K562 (cell line): ENCODE results near the gene UFSP2. TPM values are rescaled to one million over a fixed set of nuclear protein-coding genes. Genes with fewer than 3 reads are reported as not detected.

ENCODE experiments used
- ATAC-seq: fragments of 200-7000 bp; cut with Tn5 transposase; 3 replicates; pipeline ENCODE4 v1.9.1; 2020; ENCODE audit warnings: moderate library complexity
- BruUV-seq: library from RNA; stranded (reverse); fragments of 400-500 nt; replicated peaks from 2 replicates; lab custom pipeline; 2021; lab: Mats Ljungman, UMichigan
- CTCF ChIA-PET: fragments of 300-600 bp; formaldehyde crosslinking; extraction: SDS; loops from one replicate; lab custom pipeline; 2021; ENCODE audit warnings: low intra/inter-chr PET ratio; lab: Yijun Ruan, JAX
- POLR2A ChIA-PET: fragments of 300-600, 350-650 bp; sonication (Branson Sonifier 250); formaldehyde crosslinking; extraction: SDS; loops from one replicate; lab custom pipeline; 2021; ENCODE audit warnings: antibody characterized with exemption, inconsistent platforms; lab: Yijun Ruan, JAX
- DNase-seq, 4 experiments: peaks; one replicate each; pipeline versions ENCODE4 v3.0.0 to v3.0.0-alpha.2; 2011 to 2018; ENCODE audit warnings: low spot score in 3 of 4, mixed read lengths in 3 of 4; ENCODE audit errors: extremely low read depth in 1 of 4
- FAIRE-seq: peaks from 2 replicates; lab custom pipeline; 2011; peaks lifted over from hg19 to GRCh38; lab: Jason Lieb, UNC
- H2AFZ ChIP-seq: 2 replicates; pipeline ENCODE4 v1.6.0; 2011; ENCODE audit warnings: low read depth, low read length, control low read depth, inconsistent platforms
- H3K27ac ChIP-seq: fragments of 200-600 bp; 3 replicates; pipeline ENCODE4 v1.8.0; 2011; ENCODE audit warnings: low read depth, mild to moderate bottlenecking, control low read depth, inconsistent platforms, low read length, moderate library complexity, mixed read lengths; ENCODE audit errors: extremely low read depth
- H3K27me3 ChIP-seq, 2 experiments: fragments of 300-600 bp in 1 of 2; 2 replicates in 1 of 2; 3 replicates in 1 of 2; pipeline versions ENCODE4 v1.6.0 to v1.8.0; 2011; ENCODE audit warnings: inconsistent platforms in 2 of 2, low read length in 2 of 2, mild to moderate bottlenecking in 1 of 2, mixed read lengths in 1 of 2, moderate library complexity in 1 of 2; ENCODE audit not compliant: control insufficient read depth in 2 of 2, insufficient read depth in 2 of 2
- H3K36me3 ChIP-seq: fragments of 300-600 bp; 3 replicates; pipeline ENCODE4 v1.8.0; 2011; ENCODE audit warnings: mild to moderate bottlenecking, low read length, inconsistent platforms; ENCODE audit not compliant: control insufficient read depth, insufficient read depth
- H3K4me1 ChIP-seq, 2 experiments: fragments of 200-600 bp in 1 of 2; replicated peaks in 1 of 2; 2 replicates in 1 of 2; 3 replicates in 1 of 2; pipeline versions ENCODE4 v1.5.1 to v1.8.0; 2011; ENCODE audit warnings: inconsistent platforms in 2 of 2, low read length in 2 of 2, mild to moderate bottlenecking in 1 of 2, mixed read lengths in 1 of 2, moderate library complexity in 1 of 2; ENCODE audit not compliant: control insufficient read depth in 2 of 2, insufficient read depth in 2 of 2
- H3K4me2 ChIP-seq: 2 replicates; pipeline ENCODE4 v1.6.1; 2011; ENCODE audit warnings: low read length, control low read depth, inconsistent platforms, mixed read lengths; ENCODE audit not compliant: insufficient read depth
- H3K4me3 ChIP-seq: fragments of 200-600 bp; sonication (generic), shearing (Covaris generic); 2 replicates; pipeline ENCODE4 v1.5.1; 2016; ENCODE audit warnings: control low read depth, inconsistent platforms
- H3K79me2 ChIP-seq: fragments of 200-600 bp; 3 replicates; pipeline ENCODE4 v1.8.0; 2011; ENCODE audit warnings: low read length, inconsistent platforms; ENCODE audit not compliant: control insufficient read depth, insufficient read depth
- H3K9ac ChIP-seq, 2 experiments: 2 replicates each; pipeline versions ENCODE4 v1.6.0 to v1.6.1; 2011; ENCODE audit warnings: low read depth in 2 of 2, low read length in 2 of 2, control low read depth in 1 of 2, inconsistent platforms in 1 of 2, mild to moderate bottlenecking in 1 of 2, mixed read lengths in 1 of 2; ENCODE audit not compliant: insufficient read depth in 1 of 2
- H3K9me1 ChIP-seq: one replicate; pipeline ENCODE4 v1.6.0; 2011; ENCODE audit warnings: inconsistent platforms, mild to moderate bottlenecking, low read length, moderate library complexity; ENCODE audit not compliant: control insufficient read depth, insufficient read depth
- H3K9me3 ChIP-seq: replicated peaks from 2 replicates; pipeline ENCODE4 v1.5.1; 2011; ENCODE audit warnings: low read depth, low read length, inconsistent platforms; ENCODE audit not compliant: control insufficient read depth, insufficient read depth
- H4K20me1 ChIP-seq: replicated peaks from 2 replicates; pipeline ENCODE4 v1.6.1; 2011; ENCODE audit warnings: low read length, inconsistent platforms, mixed read lengths; ENCODE audit not compliant: control insufficient read depth, insufficient read depth
- EWSR1 ChIP-seq: fragments of 450-650 bp; IDR thresholded peaks from 2 replicates; pipeline ENCODE4 v1.6.1; 2018; ENCODE audit warnings: borderline replicate concordance, mild to moderate bottlenecking, low read depth, moderate library complexity; ENCODE audit not compliant: partially characterized antibody
- ZNF175 ChIP-seq: fragments of 200-800 bp; sonication (Bioruptor generic); IDR thresholded peaks from 2 replicates; pipeline ENCODE4 v1.6.1; 2016; ENCODE audit warnings: low read depth, mild to moderate bottlenecking, missing genetic modification characterization, missing compliant biosample characterization
- WGBS: fragments of 100-300 bp; shearing (Covaris generic); methylation state at CpG from one replicate; pipeline ENCODE4 v1.1.6; 2016; ENCODE audit warnings: low coverage, mixed read lengths; ENCODE audit not compliant: insufficient coverage; ENCODE audit errors: missing lambda C conversion rate; 5-methylcytosine and 5-hydroxymethylcytosine counted together
- in situ Hi-C: fragments of 300-500 bp; cut with MboI; formaldehyde crosslinking; loops from 4 replicates; pipeline ENCODE4 v1.15.0; 2018; ENCODE audit warnings: inconsistent platforms, mixed read lengths
- intact Hi-C: fragments of 100-400 bp; cut with micrococcal nuclease; formaldehyde crosslinking; loops from 2 replicates; pipeline ENCODE4 v1.14.2; 2022
- polyA plus RNA-seq, 8 experiments: library from polyadenylated mRNA; depleted of rRNA in 4 of 8; stranded (reverse) in 5 of 8; unstranded in 3 of 8; fragments of >200 nt; fragmentation: Nextera tagmentation in 2 of 8; fragmentation: Illumina TruSeq in 1 of 8; extraction: Ambion mirVana in 2 of 8; extraction: Trizol in 1 of 8; gene quantifications; 2 replicates each; pipeline versions ENCODE4 v1.2.1 to v1.2.3, GENCODE V29; 2011 to 2014; ENCODE audit warnings: inconsistent platforms in 1 of 8, missing spikeins in 1 of 8
- total RNA-seq, 7 experiments: library from RNA; depleted of rRNA in 6 of 7; stranded (reverse); fragments of >200 nt in 6 of 7; fragmentation: Illumina TruSeq in 2 of 7; extraction: Trizol in 2 of 7; gene quantifications; 2 replicates each; pipeline versions ENCODE4 v1.2.1 to v1.2.3, GENCODE V29; 2011 to 2021; ENCODE audit warnings: low replicate concordance in 1 of 7
- TF ChIP-seq, protein P1 (sequence below): fragments of 250-450 bp; sonication (Bioruptor Pico); IDR thresholded peaks from 2 replicates; pipeline ENCODE4 v1.9.0; 2021; ENCODE audit warnings: mild to moderate bottlenecking, inconsistent platforms
- TF ChIP-seq, protein P2 (sequence below): fragments of 450-650 bp; formaldehyde crosslinking; IDR thresholded peaks from 2 replicates; pipeline ENCODE4 v1.4.0; 2022; ENCODE audit warnings: mild to moderate bottlenecking, moderate library complexity

The UFSP2 gene
- total and polyA plus RNA-seq, 9 of the 15 experiments (the other 6 are each of a cell fraction or from before 2014, with no cell fraction given), result 20.1 to 55.8 (median 26.6) TPM

DNA sequence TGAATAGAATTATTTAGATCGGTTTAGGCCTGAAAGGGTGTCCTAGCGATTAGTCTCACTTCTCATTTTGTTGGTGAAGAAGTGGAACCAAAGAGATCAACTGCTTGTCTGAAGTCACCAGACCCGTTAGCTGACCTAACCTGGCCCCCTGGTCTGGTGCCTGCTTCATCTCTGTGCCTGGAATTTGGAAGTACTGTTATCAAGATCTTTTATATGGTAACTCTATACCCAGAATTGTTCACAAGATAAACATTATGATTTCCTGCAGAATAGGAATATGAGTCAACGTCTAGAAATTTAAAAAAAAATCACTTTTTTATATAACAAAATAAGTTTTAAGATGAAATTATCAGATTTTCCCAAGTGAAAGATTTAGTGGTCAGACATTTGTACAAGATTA is 67.2 kb downstream of the UFSP2 start (continued):
- TF ChIP-seq, protein P1, sequence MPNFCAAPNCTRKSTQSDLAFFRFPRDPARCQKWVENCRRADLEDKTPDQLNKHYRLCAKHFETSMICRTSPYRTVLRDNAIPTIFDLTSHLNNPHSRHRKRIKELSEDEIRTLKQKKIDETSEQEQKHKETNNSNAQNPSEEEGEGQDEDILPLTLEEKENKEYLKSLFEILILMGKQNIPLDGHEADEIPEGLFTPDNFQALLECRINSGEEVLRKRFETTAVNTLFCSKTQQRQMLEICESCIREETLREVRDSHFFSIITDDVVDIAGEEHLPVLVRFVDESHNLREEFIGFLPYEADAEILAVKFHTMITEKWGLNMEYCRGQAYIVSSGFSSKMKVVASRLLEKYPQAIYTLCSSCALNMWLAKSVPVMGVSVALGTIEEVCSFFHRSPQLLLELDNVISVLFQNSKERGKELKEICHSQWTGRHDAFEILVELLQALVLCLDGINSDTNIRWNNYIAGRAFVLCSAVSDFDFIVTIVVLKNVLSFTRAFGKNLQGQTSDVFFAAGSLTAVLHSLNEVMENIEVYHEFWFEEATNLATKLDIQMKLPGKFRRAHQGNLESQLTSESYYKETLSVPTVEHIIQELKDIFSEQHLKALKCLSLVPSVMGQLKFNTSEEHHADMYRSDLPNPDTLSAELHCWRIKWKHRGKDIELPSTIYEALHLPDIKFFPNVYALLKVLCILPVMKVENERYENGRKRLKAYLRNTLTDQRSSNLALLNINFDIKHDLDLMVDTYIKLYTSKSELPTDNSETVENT (CRISPR knock-in tag), result no peak
- TF ChIP-seq, protein P2, sequence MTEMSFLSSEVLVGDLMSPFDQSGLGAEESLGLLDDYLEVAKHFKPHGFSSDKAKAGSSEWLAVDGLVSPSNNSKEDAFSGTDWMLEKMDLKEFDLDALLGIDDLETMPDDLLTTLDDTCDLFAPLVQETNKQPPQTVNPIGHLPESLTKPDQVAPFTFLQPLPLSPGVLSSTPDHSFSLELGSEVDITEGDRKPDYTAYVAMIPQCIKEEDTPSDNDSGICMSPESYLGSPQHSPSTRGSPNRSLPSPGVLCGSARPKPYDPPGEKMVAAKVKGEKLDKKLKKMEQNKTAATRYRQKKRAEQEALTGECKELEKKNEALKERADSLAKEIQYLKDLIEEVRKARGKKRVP, result no peak
- TF ChIP-seq EWSR1, result no peak

DNA sequence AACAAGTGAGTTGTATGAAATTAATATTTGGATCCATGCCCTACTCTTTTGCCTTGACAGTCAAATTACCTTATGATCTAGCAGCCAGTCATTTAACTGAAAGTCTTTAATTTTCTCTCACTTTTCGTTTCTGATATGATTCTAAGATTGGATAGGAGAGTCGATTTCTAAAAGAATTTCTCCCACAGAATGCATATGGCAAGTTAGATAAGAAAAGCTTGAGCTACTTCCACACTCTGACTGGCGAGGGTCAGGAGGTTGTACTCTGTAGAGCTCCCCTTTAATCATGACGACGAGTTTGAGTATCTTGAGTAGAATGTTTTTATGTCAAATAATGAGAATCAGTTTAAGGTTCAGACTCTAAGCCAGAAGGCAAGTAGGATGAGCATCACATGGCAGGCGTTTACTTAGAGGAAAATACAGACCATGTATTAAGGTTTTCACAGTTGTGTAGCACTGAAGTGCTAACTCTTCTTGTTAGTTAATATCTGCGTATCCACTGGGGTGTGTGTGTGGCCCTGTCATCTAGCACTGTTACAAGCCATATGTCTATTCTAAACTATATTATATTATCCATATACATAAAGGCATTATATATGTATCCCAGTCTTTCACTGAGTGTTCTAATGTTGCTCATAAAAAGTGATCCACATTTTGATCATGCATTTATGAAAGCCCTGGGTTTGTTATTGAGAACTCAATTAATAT is 67.9 kb downstream of the UFSP2 start:
- 5% methylated on average over 7 of the region's 7 CpGs for WGBS
- Histone ChIP-seq H3K4me3 (no peak overlapping the region), H3K36me3 (peaks cover 2% of the 10 kb centered on the region; the same call in 1 of the 3 replicates), H3K9me3 (no peaks in the 10 kb centered on the region), H3K4me1 (peaks cover 13 to 37% of the 10 kb centered on the region in 2 experiments), H3K27ac (peak overlapping the region; percentile 58), H3K9me1 (no peaks in the 10 kb centered on the region), H4K20me1 (no peaks in the 10 kb centered on the region), H2AFZ (peak overlapping the region; percentile 25), H3K4me2 (peak overlapping the region; percentile 47), H3K27me3 (no peaks in the 10 kb centered on the region), H3K9ac (peak overlapping the region in 1 of 2 experiments; percentile 21; a peak in 1 of 4 replicates), H3K79me2 (no peaks in the 10 kb centered on the region)
- DNase-seq (peak; percentile 62 to 79 (median 65)), FAIRE-seq (peak; percentile 70), ATAC-seq (peak; percentile 84)
- no TSS peak for BruUV-seq
- CTCF ChIA-PET, result no interaction called here
- in situ Hi-C loops (no loop called here), intact Hi-C loops (loop anchor here (2.0 kb wide), 1 partner anchor 37 kb away; the partner anchor contains the start of gene LRP2BP)
- POLR2A ChIA-PET, result interaction anchor here (0.7 kb wide), 1 partner anchor 12 kb away, joined by 4 read pairs; no protein-coding TSS in a partner anchor
- TF ChIP-seq ZNF175 (CRISPR knock-in tag), result no peak
